GM23338 (cell line): ENCODE measurements around the gene MYOT. TPM values are rescaled to one million over a fixed set of nuclear protein-coding genes. Genes with fewer than 3 reads are reported as not detected.

Experiments
- ATAC-seq: fragments of 200-7000 bp; cut with Tn5 transposase; 3 replicates; pipeline ENCODE4 v1.9.1; 2020
- DNase-seq: peaks from one replicate; pipeline ENCODE4 v3.0.0-alpha.2; 2015; ENCODE audit warnings: low spot score
- H2AFZ ChIP-seq: fragments of 200-600 bp; sonication (generic); 2 replicates; pipeline ENCODE4 v1.8.0; 2016; ENCODE audit warnings: antibody characterized with exemption, mild to moderate bottlenecking, moderate library complexity
- H3F3A ChIP-seq: fragments of 200-600 bp; sonication (generic); replicated peaks from 2 replicates; pipeline ENCODE4 v1.8.0; 2017; ENCODE audit warnings: antibody characterized with exemption, mixed run types, low read depth
- H3K27ac ChIP-seq: fragments of 200-600 bp; sonication (generic); 2 replicates; pipeline ENCODE4 v1.6.1; 2016; ENCODE audit warnings: low read depth
- H3K27me3 ChIP-seq: fragments of 200-600 bp; sonication (generic); 2 replicates; pipeline ENCODE4 v1.8.0; 2016; ENCODE audit warnings: mild to moderate bottlenecking, mixed run types, moderate library complexity; ENCODE audit not compliant: insufficient read depth
- H3K36me3 ChIP-seq: fragments of 200-600 bp; sonication (generic); 2 replicates; pipeline ENCODE4 v1.8.0; 2016; ENCODE audit warnings: mild to moderate bottlenecking; ENCODE audit not compliant: insufficient read depth
- H3K4me1 ChIP-seq: fragments of 200-600 bp; sonication (generic); 2 replicates; pipeline ENCODE4 v1.8.0; 2016; ENCODE audit warnings: mild to moderate bottlenecking, moderate library complexity; ENCODE audit not compliant: insufficient read depth
- H3K4me2 ChIP-seq: fragments of 200-600 bp; sonication (generic); 2 replicates; pipeline ENCODE4 v1.7.1; 2017; ENCODE audit warnings: mixed run types
- H3K4me3 ChIP-seq: fragments of 200-600 bp; sonication (generic); 2 replicates; pipeline ENCODE4 v1.6.1; 2016; ENCODE audit warnings: mixed run types
- H3K79me2 ChIP-seq: fragments of 200-600 bp; sonication (generic); replicated peaks from 2 replicates; pipeline ENCODE4 v1.8.0; 2017; ENCODE audit warnings: mild to moderate bottlenecking; ENCODE audit not compliant: insufficient read depth
- H3K9me2 ChIP-seq: fragments of 200-600 bp; sonication (generic); 2 replicates; pipeline ENCODE4 v1.8.0; 2017; ENCODE audit not compliant: insufficient read depth
- H4K20me1 ChIP-seq: fragments of 200-600 bp; sonication (generic); replicated peaks from 2 replicates; pipeline ENCODE4 v1.8.0; 2017; ENCODE audit warnings: mild to moderate bottlenecking; ENCODE audit not compliant: insufficient read depth
- H3K27ac Mint-ChIP-seq: 2 replicates; pipeline ENCODE4 v1.8.0; 2020; ENCODE audit warnings: inconsistent platforms, mild to moderate bottlenecking, moderate library complexity, mixed read lengths
- H3K27me3 Mint-ChIP-seq: 3 replicates; pipeline ENCODE4 v1.8.0; 2022; ENCODE audit warnings: low read depth, mild to moderate bottlenecking, moderate library complexity, mixed read lengths, inconsistent platforms; ENCODE audit not compliant: insufficient read depth, poor library complexity
- H3K36me3 Mint-ChIP-seq: 3 replicates; pipeline ENCODE4 v1.8.0; 2021; ENCODE audit warnings: low read depth, mild to moderate bottlenecking, inconsistent platforms, moderate library complexity, mixed read lengths
- H3K4me1 Mint-ChIP-seq: 3 replicates; pipeline ENCODE4 v1.8.0; 2020; ENCODE audit warnings: mild to moderate bottlenecking, inconsistent platforms, mixed read lengths
- H3K4me3 Mint-ChIP-seq: 3 replicates; pipeline ENCODE4 v1.8.0; 2021; ENCODE audit warnings: moderate library complexity, mild to moderate bottlenecking, inconsistent platforms, mixed read lengths
- H3K9me3 Mint-ChIP-seq: 3 replicates; pipeline ENCODE4 v1.8.0; 2020; ENCODE audit warnings: moderate library complexity, mild to moderate bottlenecking, inconsistent platforms, mixed read lengths
- CREB1 ChIP-seq: fragments of 250-450 bp; sonication (Bioruptor Pico); IDR thresholded peaks from 2 replicates; pipeline ENCODE4 v1.5.0; 2020; ENCODE audit warnings: low read depth, mild to moderate bottlenecking, moderate library complexity
- EZH2 ChIP-seq: fragments of 200-600 bp; sonication (generic); IDR thresholded peaks from one replicate; pipeline ENCODE4 v1.8.0; 2017; ENCODE audit warnings: antibody characterized with exemption, mild to moderate bottlenecking, low read depth; ENCODE audit not compliant: unreplicated experiment
- EZH2phosphoT487 ChIP-seq: fragments of 200-600 bp; sonication (generic); IDR thresholded peaks from one replicate; pipeline ENCODE4 v1.8.1; 2018; ENCODE audit warnings: antibody characterized with exemption; ENCODE audit not compliant: unreplicated experiment
- JUNB ChIP-seq: IDR thresholded peaks from one replicate; pipeline ENCODE4 v1.6.1; 2016; ENCODE audit warnings: antibody characterized with exemption; ENCODE audit not compliant: unreplicated experiment
- NANOG ChIP-seq: IDR thresholded peaks from 2 replicates; pipeline ENCODE4 v1.6.1; 2016; ENCODE audit warnings: antibody characterized with exemption, borderline replicate concordance
- POLR2AphosphoS5 ChIP-seq: IDR thresholded peaks from 2 replicates; pipeline ENCODE4 v1.6.1; 2016; ENCODE audit warnings: antibody characterized with exemption, low read depth
- STAT1 ChIP-seq: IDR thresholded peaks from one replicate; pipeline ENCODE4 v1.6.1; 2016; ENCODE audit warnings: antibody characterized with exemption; ENCODE audit not compliant: unreplicated experiment
- ZNF114 ChIP-seq: fragments of 250-450 bp; sonication (Bioruptor Pico); IDR thresholded peaks from 2 replicates; pipeline ENCODE4 v1.5.0; 2020; ENCODE audit warnings: mild to moderate bottlenecking, moderate library complexity
- ZNF331 ChIP-seq: fragments of 250-450 bp; sonication (Bioruptor Pico); IDR thresholded peaks from 2 replicates; pipeline ENCODE4 v1.5.0; 2020; ENCODE audit warnings: low read depth, mild to moderate bottlenecking, moderate library complexity
- polyA plus RNA-seq: library from polyadenylated mRNA; unstranded; fragments of >200 nt; fragmentation: Nextera tagmentation; extraction: Ambion mirVana; gene quantifications from 2 replicates; pipeline ENCODE4 v1.2.1, GENCODE V29; 2016
- total RNA-seq: library from RNA; depleted of rRNA; stranded (reverse); fragments of >200 nt; shearing (Covaris generic); gene quantifications from 2 replicates; pipeline ENCODE4 v1.2.3, GENCODE V29; 2014
- TF ChIP-seq, protein P1 (sequence below): fragments of 250-450 bp; sonication (Bioruptor Pico); IDR thresholded peaks from 2 replicates; pipeline ENCODE4 v1.5.0; 2020; ENCODE audit warnings: mild to moderate bottlenecking, moderate library complexity
- TF ChIP-seq, protein P2 (sequence below): IDR thresholded peaks from one replicate; pipeline ENCODE4 v1.6.1; 2018; ENCODE audit warnings: antibody characterized with exemption; ENCODE audit not compliant: unreplicated experiment
- TF ChIP-seq, protein P3 (sequence below), 2 experiments: fragments of 200-600 bp in 1 of 2; sonication (generic) in 1 of 2; conservative IDR thresholded peaks; 2 replicates each; pipeline versions ENCODE4 v1.5.1 to v1.6.1; 2016 to 2017; ENCODE audit warnings: antibody characterized with exemption in 2 of 2, low read depth in 2 of 2, mild to moderate bottlenecking in 2 of 2, moderate library complexity in 1 of 2
- TF ChIP-seq, protein P4 (sequence below): IDR thresholded peaks from 2 replicates; pipeline ENCODE4 v1.6.1; 2016; ENCODE audit warnings: antibody characterized with exemption

The MYOT gene
- total and polyA plus RNA-seq, 2 experiments from 2014 or later, result 0.58 TPM; not detected in 1

DNA sequence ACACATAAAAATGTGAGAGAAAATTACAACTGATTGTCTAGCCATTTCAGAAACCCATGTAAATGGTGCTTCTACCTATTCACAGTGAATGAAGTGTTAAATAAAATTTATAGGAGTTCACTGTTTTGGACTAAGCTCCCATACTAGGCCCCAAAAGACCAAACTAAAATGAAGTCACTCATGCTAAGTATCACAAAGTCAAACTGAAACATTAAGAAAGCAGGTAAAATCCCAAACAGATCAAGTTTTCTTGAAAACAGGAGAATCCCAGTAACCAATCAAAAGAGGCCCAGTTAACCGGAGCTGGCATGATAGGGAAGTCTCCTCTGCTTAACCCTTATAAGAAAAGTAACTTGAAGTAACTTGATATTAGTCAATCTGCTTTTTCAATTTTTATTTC is 35.2 kb upstream of the MYOT start:
- Mint-ChIP-seq H3K27me3 (no peaks in the 10 kb centered on the region), H3K36me3 (no peaks in the 10 kb centered on the region), H3K4me3 (no peak overlapping the region), H3K27ac (no peak overlapping the region), H3K9me3 (no peaks in the 10 kb centered on the region), H3K4me1 (peaks cover 25% of the 10 kb centered on the region)
- no peak for DNase-seq
- H2AFZ ChIP-seq, result no peak overlapping the region
- no peaks in the 10 kb centered on the region for H3K36me3 ChIP-seq
- H3F3A ChIP-seq, result no peaks in the 10 kb centered on the region
- H3K79me2 ChIP-seq, result no peaks in the 10 kb centered on the region
- no peak overlapping the region for H3K4me3 ChIP-seq
- H3K9me2 ChIP-seq, result no peaks in the 10 kb centered on the region
- no peak overlapping the region for H3K4me2 ChIP-seq
- H3K27me3 ChIP-seq, result no peaks in the 10 kb centered on the region
- no peak for TF ChIP-seq JUNB
- no peak for TF ChIP-seq EZH2phosphoT487
- TF ChIP-seq, protein P1, sequence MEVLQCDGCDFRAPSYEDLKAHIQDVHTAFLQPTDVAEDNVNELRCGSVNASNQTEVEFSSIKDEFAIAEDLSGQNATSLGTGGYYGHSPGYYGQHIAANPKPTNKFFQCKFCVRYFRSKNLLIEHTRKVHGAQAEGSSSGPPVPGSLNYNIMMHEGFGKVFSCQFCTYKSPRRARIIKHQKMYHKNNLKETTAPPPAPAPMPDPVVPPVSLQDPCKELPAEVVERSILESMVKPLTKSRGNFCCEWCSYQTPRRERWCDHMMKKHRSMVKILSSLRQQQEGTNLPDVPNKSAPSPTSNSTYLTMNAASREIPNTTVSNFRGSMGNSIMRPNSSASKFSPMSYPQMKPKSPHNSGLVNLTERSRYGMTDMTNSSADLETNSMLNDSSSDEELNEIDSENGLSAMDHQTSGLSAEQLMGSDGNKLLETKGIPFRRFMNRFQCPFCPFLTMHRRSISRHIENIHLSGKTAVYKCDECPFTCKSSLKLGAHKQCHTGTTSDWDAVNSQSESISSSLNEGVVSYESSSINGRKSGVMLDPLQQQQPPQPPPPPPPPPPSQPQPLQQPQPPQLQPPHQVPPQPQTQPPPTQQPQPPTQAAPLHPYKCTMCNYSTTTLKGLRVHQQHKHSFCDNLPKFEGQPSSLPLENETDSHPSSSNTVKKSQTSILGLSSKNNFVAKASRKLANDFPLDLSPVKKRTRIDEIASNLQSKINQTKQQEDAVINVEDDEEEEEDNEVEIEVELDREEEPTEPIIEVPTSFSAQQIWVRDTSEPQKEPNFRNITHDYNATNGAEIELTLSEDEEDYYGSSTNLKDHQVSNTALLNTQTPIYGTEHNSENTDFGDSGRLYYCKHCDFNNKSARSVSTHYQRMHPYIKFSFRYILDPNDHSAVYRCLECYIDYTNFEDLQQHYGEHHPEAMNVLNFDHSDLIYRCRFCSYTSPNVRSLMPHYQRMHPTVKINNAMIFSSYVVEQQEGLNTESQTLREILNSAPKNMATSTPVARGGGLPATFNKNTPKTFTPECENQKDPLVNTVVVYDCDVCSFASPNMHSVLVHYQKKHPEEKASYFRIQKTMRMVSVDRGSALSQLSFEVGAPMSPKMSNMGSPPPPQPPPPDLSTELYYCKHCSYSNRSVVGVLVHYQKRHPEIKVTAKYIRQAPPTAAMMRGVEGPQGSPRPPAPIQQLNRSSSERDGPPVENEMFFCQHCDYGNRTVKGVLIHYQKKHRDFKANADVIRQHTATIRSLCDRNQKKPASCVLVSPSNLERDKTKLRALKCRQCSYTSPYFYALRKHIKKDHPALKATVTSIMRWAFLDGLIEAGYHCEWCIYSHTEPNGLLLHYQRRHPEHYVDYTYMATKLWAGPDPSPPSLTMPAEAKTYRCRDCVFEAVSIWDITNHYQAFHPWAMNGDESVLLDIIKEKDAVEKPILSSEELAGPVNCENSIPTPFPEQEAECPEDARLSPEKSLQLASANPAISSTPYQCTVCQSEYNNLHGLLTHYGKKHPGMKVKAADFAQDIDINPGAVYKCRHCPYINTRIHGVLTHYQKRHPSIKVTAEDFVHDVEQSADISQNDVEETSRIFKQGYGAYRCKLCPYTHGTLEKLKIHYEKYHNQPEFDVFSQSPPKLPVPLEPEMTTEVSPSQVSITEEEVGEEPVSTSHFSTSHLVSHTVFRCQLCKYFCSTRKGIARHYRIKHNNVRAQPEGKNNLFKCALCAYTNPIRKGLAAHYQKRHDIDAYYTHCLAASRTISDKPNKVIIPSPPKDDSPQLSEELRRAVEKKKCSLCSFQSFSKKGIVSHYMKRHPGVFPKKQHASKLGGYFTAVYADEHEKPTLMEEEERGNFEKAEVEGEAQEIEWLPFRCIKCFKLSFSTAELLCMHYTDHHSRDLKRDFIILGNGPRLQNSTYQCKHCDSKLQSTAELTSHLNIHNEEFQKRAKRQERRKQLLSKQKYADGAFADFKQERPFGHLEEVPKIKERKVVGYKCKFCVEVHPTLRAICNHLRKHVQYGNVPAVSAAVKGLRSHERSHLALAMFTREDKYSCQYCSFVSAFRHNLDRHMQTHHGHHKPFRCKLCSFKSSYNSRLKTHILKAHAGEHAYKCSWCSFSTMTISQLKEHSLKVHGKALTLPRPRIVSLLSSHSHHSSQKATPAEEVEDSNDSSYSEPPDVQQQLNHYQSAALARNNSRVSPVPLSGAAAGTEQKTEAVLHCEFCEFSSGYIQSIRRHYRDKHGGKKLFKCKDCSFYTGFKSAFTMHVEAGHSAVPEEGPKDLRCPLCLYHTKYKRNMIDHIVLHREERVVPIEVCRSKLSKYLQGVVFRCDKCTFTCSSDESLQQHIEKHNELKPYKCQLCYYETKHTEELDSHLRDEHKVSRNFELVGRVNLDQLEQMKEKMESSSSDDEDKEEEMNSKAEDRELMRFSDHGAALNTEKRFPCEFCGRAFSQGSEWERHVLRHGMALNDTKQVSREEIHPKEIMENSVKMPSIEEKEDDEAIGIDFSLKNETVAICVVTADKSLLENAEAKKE (CRISPR knock-in tag), result no peak
- no peak for TF ChIP-seq STAT1
- TF ChIP-seq CREB1 (CRISPR knock-in tag), result no peak
- no peak for TF ChIP-seq ZNF114 (CRISPR knock-in tag)
- TF ChIP-seq ZNF331 (CRISPR knock-in tag), result no peak
- TF ChIP-seq, protein P2, sequence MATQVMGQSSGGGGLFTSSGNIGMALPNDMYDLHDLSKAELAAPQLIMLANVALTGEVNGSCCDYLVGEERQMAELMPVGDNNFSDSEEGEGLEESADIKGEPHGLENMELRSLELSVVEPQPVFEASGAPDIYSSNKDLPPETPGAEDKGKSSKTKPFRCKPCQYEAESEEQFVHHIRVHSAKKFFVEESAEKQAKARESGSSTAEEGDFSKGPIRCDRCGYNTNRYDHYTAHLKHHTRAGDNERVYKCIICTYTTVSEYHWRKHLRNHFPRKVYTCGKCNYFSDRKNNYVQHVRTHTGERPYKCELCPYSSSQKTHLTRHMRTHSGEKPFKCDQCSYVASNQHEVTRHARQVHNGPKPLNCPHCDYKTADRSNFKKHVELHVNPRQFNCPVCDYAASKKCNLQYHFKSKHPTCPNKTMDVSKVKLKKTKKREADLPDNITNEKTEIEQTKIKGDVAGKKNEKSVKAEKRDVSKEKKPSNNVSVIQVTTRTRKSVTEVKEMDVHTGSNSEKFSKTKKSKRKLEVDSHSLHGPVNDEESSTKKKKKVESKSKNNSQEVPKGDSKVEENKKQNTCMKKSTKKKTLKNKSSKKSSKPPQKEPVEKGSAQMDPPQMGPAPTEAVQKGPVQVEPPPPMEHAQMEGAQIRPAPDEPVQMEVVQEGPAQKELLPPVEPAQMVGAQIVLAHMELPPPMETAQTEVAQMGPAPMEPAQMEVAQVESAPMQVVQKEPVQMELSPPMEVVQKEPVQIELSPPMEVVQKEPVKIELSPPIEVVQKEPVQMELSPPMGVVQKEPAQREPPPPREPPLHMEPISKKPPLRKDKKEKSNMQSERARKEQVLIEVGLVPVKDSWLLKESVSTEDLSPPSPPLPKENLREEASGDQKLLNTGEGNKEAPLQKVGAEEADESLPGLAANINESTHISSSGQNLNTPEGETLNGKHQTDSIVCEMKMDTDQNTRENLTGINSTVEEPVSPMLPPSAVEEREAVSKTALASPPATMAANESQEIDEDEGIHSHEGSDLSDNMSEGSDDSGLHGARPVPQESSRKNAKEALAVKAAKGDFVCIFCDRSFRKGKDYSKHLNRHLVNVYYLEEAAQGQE, result no peak
- no peak for TF ChIP-seq EZH2
- TF ChIP-seq, protein P3, sequence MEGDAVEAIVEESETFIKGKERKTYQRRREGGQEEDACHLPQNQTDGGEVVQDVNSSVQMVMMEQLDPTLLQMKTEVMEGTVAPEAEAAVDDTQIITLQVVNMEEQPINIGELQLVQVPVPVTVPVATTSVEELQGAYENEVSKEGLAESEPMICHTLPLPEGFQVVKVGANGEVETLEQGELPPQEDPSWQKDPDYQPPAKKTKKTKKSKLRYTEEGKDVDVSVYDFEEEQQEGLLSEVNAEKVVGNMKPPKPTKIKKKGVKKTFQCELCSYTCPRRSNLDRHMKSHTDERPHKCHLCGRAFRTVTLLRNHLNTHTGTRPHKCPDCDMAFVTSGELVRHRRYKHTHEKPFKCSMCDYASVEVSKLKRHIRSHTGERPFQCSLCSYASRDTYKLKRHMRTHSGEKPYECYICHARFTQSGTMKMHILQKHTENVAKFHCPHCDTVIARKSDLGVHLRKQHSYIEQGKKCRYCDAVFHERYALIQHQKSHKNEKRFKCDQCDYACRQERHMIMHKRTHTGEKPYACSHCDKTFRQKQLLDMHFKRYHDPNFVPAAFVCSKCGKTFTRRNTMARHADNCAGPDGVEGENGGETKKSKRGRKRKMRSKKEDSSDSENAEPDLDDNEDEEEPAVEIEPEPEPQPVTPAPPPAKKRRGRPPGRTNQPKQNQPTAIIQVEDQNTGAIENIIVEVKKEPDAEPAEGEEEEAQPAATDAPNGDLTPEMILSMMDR (conservative IDR thresholded peaks at IDR 0.05; ENCODE audit: low read depth in 2 of 2), result no peak
- no peak for TF ChIP-seq NANOG
- TF ChIP-seq, protein P4, sequence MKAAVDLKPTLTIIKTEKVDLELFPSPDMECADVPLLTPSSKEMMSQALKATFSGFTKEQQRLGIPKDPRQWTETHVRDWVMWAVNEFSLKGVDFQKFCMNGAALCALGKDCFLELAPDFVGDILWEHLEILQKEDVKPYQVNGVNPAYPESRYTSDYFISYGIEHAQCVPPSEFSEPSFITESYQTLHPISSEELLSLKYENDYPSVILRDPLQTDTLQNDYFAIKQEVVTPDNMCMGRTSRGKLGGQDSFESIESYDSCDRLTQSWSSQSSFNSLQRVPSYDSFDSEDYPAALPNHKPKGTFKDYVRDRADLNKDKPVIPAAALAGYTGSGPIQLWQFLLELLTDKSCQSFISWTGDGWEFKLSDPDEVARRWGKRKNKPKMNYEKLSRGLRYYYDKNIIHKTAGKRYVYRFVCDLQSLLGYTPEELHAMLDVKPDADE, result no peak
- no peak for TF ChIP-seq POLR2AphosphoS5
- H3K27ac ChIP-seq, result no peak overlapping the region
- H3K4me1 ChIP-seq, result peaks cover 40% of the 10 kb centered on the region
- H4K20me1 ChIP-seq, result no peaks in the 10 kb centered on the region
- no peak for ATAC-seq
